Hepatocyte (in vitro differentiated cells): ENCODE measurements around the gene DUOX2. TPM values are rescaled to one million over a fixed set of nuclear protein-coding genes. Genes with fewer than 3 reads are reported as not detected.

ENCODE experiments used
- DNase-seq: peaks from one replicate; pipeline ENCODE4 v3.0.0-alpha.2; 2016; ENCODE audit warnings: low spot score
- H2AFZ ChIP-seq: fragments of 200-600 bp; sonication (generic); 2 replicates; pipeline ENCODE4 v1.6.0; 2016; ENCODE audit warnings: antibody characterized with exemption, mild to moderate bottlenecking
- H3K27ac ChIP-seq: fragments of 200-600 bp; sonication (generic); 2 replicates; pipeline ENCODE4 v1.5.1; 2016; ENCODE audit warnings: mild to moderate bottlenecking
- H3K27me3 ChIP-seq: fragments of 200-600 bp; sonication (generic); 2 replicates; pipeline ENCODE4 v1.6.1; 2016
- H3K36me3 ChIP-seq: fragments of 200-600 bp; sonication (generic); replicated peaks from 2 replicates; pipeline ENCODE4 v1.5.1; 2016; ENCODE audit warnings: low read depth; ENCODE audit not compliant: insufficient read depth
- H3K4me1 ChIP-seq: fragments of 200-600 bp; sonication (generic); 2 replicates; pipeline ENCODE4 v1.5.1; 2016; ENCODE audit warnings: mild to moderate bottlenecking, moderate library complexity; ENCODE audit not compliant: insufficient read depth
- H3K4me2 ChIP-seq: fragments of 200-600 bp; sonication (generic); 2 replicates; pipeline ENCODE4 v1.6.0; 2016
- H3K4me3 ChIP-seq: fragments of 200-600 bp; sonication (generic); 2 replicates; pipeline ENCODE4 v1.5.1; 2016; ENCODE audit warnings: mild to moderate bottlenecking
- H3K79me2 ChIP-seq: fragments of 200-600 bp; sonication (generic); 2 replicates; pipeline ENCODE4 v1.6.0; 2017; ENCODE audit warnings: mild to moderate bottlenecking
- H3K9me2 ChIP-seq: fragments of 200-600 bp; sonication (generic); replicated peaks from 2 replicates; pipeline ENCODE4 v1.6.0; 2017; ENCODE audit warnings: mild to moderate bottlenecking; ENCODE audit not compliant: insufficient read depth
- H3K9me3 ChIP-seq: fragments of 200-600 bp; sonication (generic); 2 replicates; pipeline ENCODE4 v1.5.1; 2016; ENCODE audit warnings: low read depth, mild to moderate bottlenecking
- H4K20me1 ChIP-seq: fragments of 200-600 bp; sonication (generic); 2 replicates; pipeline ENCODE4 v1.6.0; 2016; ENCODE audit warnings: mild to moderate bottlenecking; ENCODE audit not compliant: insufficient read depth, poor library complexity, severe bottlenecking
- EZH2 ChIP-seq: fragments of 200-600 bp; sonication (generic); IDR thresholded peaks from 2 replicates; pipeline ENCODE4 v1.6.1; 2016; ENCODE audit warnings: antibody characterized with exemption, mild to moderate bottlenecking, borderline replicate concordance
- EZH2phosphoT487 ChIP-seq: fragments of 200-600 bp; sonication (generic); IDR thresholded peaks from one replicate; pipeline ENCODE4 v1.6.1; 2018; ENCODE audit warnings: antibody characterized with exemption, mild to moderate bottlenecking, low read depth, moderate library complexity; ENCODE audit not compliant: unreplicated experiment, severe bottlenecking
- WGBS: methylation state at CpG from one replicate; pipeline ENCODE4 v1.1.6; 2016; ENCODE audit warnings: low lambda C conversion rate; ENCODE audit errors: missing lambda C conversion rate; 5-methylcytosine and 5-hydroxymethylcytosine counted together
- polyA plus RNA-seq: library from polyadenylated mRNA; unstranded; fragments of >200 nt; fragmentation: Nextera tagmentation; extraction: Ambion mirVana; gene quantifications from 2 replicates; pipeline ENCODE4 v1.2.1, GENCODE V29; 2016
- total RNA-seq: library from RNA; depleted of rRNA; stranded (reverse); fragments of >200 nt; gene quantifications from 2 replicates; pipeline ENCODE4 v1.2.3, GENCODE V29; 2014
- TF ChIP-seq, protein P1 (sequence below): fragments of 200-600 bp; sonication (generic); IDR thresholded peaks from 2 replicates; pipeline ENCODE4 v1.5.1; 2016; ENCODE audit warnings: antibody characterized with exemption, mild to moderate bottlenecking; ENCODE audit not compliant: poor library complexity

Gene DUOX2
- total and polyA plus RNA-seq, 2 experiments from 2014 or later: 21.4 to 37.4 TPM

DNA sequence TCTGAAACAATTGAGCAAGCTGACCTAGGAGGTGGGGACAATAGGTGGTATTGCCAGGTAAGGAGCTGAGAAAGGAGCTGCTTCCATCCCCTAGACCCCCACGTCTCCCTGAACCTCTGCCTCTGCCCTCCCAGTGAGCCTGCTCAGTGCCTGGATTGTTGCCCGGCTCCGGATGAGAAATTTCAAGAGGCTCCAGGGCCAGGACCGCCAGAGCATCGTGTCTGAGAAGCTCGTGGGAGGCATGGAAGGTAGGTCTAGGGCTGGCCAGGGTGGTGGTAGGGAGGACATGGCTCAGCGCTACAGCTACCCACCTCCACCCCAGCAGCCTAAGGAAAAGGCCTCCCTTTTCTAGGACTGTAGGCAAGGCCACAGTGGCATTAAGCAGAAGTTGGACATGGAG is 29.1 kb upstream of the DUOX2 start:
- H2AFZ ChIP-seq: no peak overlapping the region
- no peaks in the 10 kb centered on the region for H4K20me1 ChIP-seq
- no peaks in the 10 kb centered on the region for H3K9me2 ChIP-seq
- H3K4me2 ChIP-seq: no peak overlapping the region
- H3K4me3 ChIP-seq: no peak overlapping the region
- no peaks in the 10 kb centered on the region for H3K4me1 ChIP-seq
- no peak for TF ChIP-seq EZH2phosphoT487
- TF ChIP-seq, protein P1, sequence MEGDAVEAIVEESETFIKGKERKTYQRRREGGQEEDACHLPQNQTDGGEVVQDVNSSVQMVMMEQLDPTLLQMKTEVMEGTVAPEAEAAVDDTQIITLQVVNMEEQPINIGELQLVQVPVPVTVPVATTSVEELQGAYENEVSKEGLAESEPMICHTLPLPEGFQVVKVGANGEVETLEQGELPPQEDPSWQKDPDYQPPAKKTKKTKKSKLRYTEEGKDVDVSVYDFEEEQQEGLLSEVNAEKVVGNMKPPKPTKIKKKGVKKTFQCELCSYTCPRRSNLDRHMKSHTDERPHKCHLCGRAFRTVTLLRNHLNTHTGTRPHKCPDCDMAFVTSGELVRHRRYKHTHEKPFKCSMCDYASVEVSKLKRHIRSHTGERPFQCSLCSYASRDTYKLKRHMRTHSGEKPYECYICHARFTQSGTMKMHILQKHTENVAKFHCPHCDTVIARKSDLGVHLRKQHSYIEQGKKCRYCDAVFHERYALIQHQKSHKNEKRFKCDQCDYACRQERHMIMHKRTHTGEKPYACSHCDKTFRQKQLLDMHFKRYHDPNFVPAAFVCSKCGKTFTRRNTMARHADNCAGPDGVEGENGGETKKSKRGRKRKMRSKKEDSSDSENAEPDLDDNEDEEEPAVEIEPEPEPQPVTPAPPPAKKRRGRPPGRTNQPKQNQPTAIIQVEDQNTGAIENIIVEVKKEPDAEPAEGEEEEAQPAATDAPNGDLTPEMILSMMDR: no peak
- TF ChIP-seq EZH2: no peak
- no peak for DNase-seq
- WGBS: 95% methylated on average over 7 of the region's 7 CpGs
- H3K27me3 ChIP-seq: no peaks in the 10 kb centered on the region
- H3K9me3 ChIP-seq: no peaks in the 10 kb centered on the region
- no peaks in the 10 kb centered on the region for H3K36me3 ChIP-seq
- H3K27ac ChIP-seq: no peak overlapping the region
- no peaks in the 10 kb centered on the region for H3K79me2 ChIP-seq

DNA sequence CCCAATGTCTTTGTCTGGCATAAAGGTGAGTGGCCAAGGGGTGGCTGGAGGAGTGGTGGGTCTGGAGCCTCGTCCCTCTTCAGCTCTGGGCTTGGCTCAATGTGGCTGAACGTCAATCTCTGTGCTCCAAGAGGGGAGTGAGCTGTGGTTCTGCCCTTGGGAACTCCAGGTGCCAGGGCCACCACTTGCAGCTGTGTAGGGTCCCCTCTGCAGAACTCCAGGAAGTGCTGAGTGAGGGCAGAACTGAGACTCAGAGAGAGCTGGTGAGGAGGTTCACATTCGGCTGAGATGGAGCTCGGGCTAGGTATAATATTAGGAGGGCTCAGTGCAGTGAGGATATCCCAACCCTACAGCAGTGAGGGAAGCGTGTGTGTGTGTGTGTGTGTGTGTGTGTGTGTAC is 27.4 kb upstream of the DUOX2 start:
- TF ChIP-seq EZH2 (no peak), EZH2phosphoT487 (no peak)
- H3K36me3 ChIP-seq: no peaks in the 10 kb centered on the region
- WGBS: 77% methylated on average over 5 of the region's 5 CpGs

DNA sequence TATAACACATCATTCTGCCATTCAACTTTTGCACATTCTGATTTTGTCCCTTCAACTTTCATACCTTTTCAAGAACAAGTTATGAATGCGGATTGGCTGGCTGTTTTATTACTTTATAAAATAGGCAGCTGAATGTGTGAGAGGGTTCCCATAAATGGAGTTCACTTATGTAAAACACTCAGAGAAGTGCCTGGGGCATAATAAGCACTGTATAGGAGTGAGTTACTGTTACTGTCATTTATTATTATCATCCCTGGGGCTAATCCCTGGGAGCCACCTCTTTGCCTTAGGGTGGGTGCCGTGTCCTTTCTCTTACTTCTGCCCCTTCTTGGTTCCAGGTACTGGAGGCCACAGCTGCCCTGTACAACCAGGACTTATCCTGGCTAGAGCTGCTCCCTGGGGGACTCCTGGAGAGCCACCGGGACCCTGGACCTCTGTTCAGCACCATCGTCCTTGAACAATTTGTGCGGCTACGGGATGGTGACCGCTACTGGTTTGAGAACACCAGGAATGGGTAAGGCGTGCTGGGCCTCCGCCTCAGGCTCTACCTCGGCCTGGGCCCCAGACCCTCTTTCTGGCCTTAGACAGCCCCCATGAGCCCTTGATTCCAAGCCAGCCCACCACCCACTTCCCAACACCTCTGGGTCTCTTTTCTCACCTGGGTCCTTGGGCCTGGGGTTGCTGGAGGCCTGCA is 26.7 kb upstream of the DUOX2 start:
- Histone ChIP-seq H3K27ac (no peak overlapping the region), H3K9me2 (no peaks in the 10 kb centered on the region), H3K79me2 (no peaks in the 10 kb centered on the region), H3K9me3 (no peaks in the 10 kb centered on the region), H3K36me3 (no peaks in the 10 kb centered on the region), H2AFZ (no peak overlapping the region), H3K4me2 (no peak overlapping the region), H3K4me3 (no peak overlapping the region), H3K4me1 (no peaks in the 10 kb centered on the region), H4K20me1 (no peaks in the 10 kb centered on the region), H3K27me3 (peaks cover 10% of the 10 kb centered on the region)
- no peak for DNase-seq
- TF ChIP-seq EZH2 (no peak), EZH2phosphoT487 (no peak)
- TF ChIP-seq, protein P1: no peak
- WGBS: 96% methylated on average over 10 of the region's 10 CpGs

More for the DNA sequence above, 27.4 kb upstream of the DUOX2 start:
- Histone ChIP-seq H4K20me1 (no peaks in the 10 kb centered on the region), H2AFZ (no peak overlapping the region), H3K4me1 (no peaks in the 10 kb centered on the region), H3K27ac (no peak overlapping the region), H3K9me2 (no peaks in the 10 kb centered on the region), H3K27me3 (peaks cover 5% of the 10 kb centered on the region), H3K9me3 (no peaks in the 10 kb centered on the region), H3K4me2 (no peak overlapping the region), H3K79me2 (no peaks in the 10 kb centered on the region), H3K4me3 (no peak overlapping the region)
- DNase-seq: no peak

DNA sequence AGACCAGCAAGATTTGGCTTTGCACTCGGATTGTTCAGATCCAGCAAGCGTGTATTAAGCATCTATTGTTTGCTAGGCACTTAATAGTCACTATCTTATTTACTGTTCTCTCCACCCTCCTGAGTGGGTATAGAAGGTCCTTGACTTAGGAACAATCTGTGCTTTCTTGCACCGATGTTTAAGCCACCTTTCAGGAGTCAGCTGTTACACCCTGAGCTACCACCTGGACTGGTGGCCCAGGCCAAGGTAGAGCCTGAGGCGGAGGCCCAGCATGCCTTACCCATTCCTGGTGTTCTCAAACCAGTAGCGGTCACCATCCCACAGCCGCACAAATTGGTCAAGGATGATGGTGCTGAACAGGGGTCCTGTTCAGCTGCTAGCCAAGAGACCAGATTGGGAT is 25.8 kb upstream of the DUOX2 start:
- no peaks in the 10 kb centered on the region for H3K9me3 ChIP-seq
- TF ChIP-seq EZH2: no peak
- no peak for TF ChIP-seq EZH2phosphoT487
- TF ChIP-seq, protein P1: no peak
- H3K4me2 ChIP-seq: no peak overlapping the region
- H3K27ac ChIP-seq: no peak overlapping the region
- peaks cover 3% of the 10 kb centered on the region for H3K4me1 ChIP-seq
- no peak overlapping the region for H2AFZ ChIP-seq
- H3K36me3 ChIP-seq: no peaks in the 10 kb centered on the region
- peaks cover 14% of the 10 kb centered on the region for H3K27me3 ChIP-seq
- no peaks in the 10 kb centered on the region for H3K79me2 ChIP-seq
- H3K9me2 ChIP-seq: no peaks in the 10 kb centered on the region
- no peak for DNase-seq
- WGBS: 83% methylated on average over 6 of the region's 6 CpGs
- no peaks in the 10 kb centered on the region for H4K20me1 ChIP-seq
- H3K4me3 ChIP-seq: no peak overlapping the region
